H1 (cell line): Measurements from ENCODE around the gene AKT1S1. TPM values are rescaled to one million over a fixed set of nuclear protein-coding genes. Genes with fewer than 3 reads are reported as not detected.
A peak's percentile ranks its signal among the peaks of the same experiment; 100 is the strongest.

Experiments
- CTCF ChIA-PET: fragments of 300-600 bp; sonication (Branson Sonifier 250); formaldehyde crosslinking; loops from one replicate; lab custom pipeline; 2021; ENCODE audit not compliant: partially characterized antibody; lab: Charles Lee
- POLR2A ChIA-PET: fragments of 300-600 bp; sonication (Branson Sonifier 250); formaldehyde crosslinking; loops from one replicate; lab custom pipeline; 2021; ENCODE audit warnings: inconsistent platforms; ENCODE audit not compliant: partially characterized antibody; lab: Charles Lee
- DNase-seq, 2 experiments: peaks; one replicate each; pipeline versions ENCODE4 v3.0.0 to v3.0.0-alpha.2; 2010 to 2022; ENCODE audit warnings: low spot score in 2 of 2, low read depth in 1 of 2, mixed read lengths in 1 of 2
- FAIRE-seq: peaks from 2 replicates; lab custom pipeline; 2011; peaks lifted over from hg19 to GRCh38; lab: Jason Lieb, UNC
- H2AFZ ChIP-seq: 2 replicates; pipeline ENCODE4 v1.8.1; 2012; ENCODE audit warnings: low read length, inconsistent platforms
- H2AK5ac ChIP-seq: 2 replicates; pipeline ENCODE4 v1.6.1; 2013; ENCODE audit warnings: low read depth, low read length
- H2BK120ac ChIP-seq: replicated peaks from 2 replicates; pipeline ENCODE3; 2013; ENCODE audit warnings: low read depth, low read length, inconsistent platforms
- H2BK12ac ChIP-seq: 2 replicates; pipeline ENCODE4 v1.6.1; 2013; ENCODE audit warnings: low read depth, low read length
- H2BK15ac ChIP-seq: 2 replicates; pipeline ENCODE4 v1.6.1; 2013; ENCODE audit warnings: low read length
- H2BK20ac ChIP-seq: 2 replicates; pipeline ENCODE4 v1.6.1; 2013; ENCODE audit warnings: low read length
- H2BK5ac ChIP-seq: 2 replicates; pipeline ENCODE4 v1.6.1; 2013; ENCODE audit warnings: low read depth, low read length
- H3K14ac ChIP-seq: 2 replicates; pipeline ENCODE4 v1.6.1; 2013; ENCODE audit warnings: inconsistent platforms; ENCODE audit not compliant: insufficient read length
- H3K18ac ChIP-seq: 2 replicates; pipeline ENCODE4 v1.6.1; 2013; ENCODE audit warnings: low read length; ENCODE audit errors: extremely low read depth
- H3K23ac ChIP-seq: 2 replicates; pipeline ENCODE4 v1.6.1; 2013; ENCODE audit warnings: inconsistent platforms; ENCODE audit not compliant: insufficient read length
- H3K23me2 ChIP-seq: 2 replicates; pipeline ENCODE4 v1.6.1; 2013; ENCODE audit warnings: low read depth, low read length
- H3K27ac ChIP-seq: 2 replicates; pipeline ENCODE4 v1.6.1; 2011; ENCODE audit warnings: low read depth, low read length, inconsistent platforms
- H3K27me3 ChIP-seq, 4 experiments: replicated peaks in 1 of 4; 1 replicate in 1 of 4; 2 replicates in 3 of 4; pipeline versions ENCODE4 v1.6.1 to v1.8.1; 2011 to 2013; ENCODE audit warnings: low read length in 3 of 4, mild to moderate bottlenecking in 3 of 4, inconsistent platforms in 2 of 4, mixed read lengths in 2 of 4, moderate library complexity in 1 of 4; ENCODE audit not compliant: control insufficient read depth in 3 of 4, insufficient read depth in 3 of 4; ENCODE audit errors: extremely low read depth in 1 of 4
- H3K36me3 ChIP-seq, 4 experiments: 2 replicates each; pipeline versions ENCODE4 v1.6.1 to v1.8.1; 2011 to 2013; ENCODE audit warnings: mild to moderate bottlenecking in 4 of 4, low read length in 3 of 4, moderate library complexity in 2 of 4, control low read depth in 1 of 4, inconsistent platforms in 1 of 4; ENCODE audit not compliant: insufficient read depth in 4 of 4, control insufficient read depth in 2 of 4
- H3K4ac ChIP-seq: replicated peaks from 2 replicates; pipeline ENCODE3; 2013; ENCODE audit warnings: low read length, low read depth, mixed read lengths, inconsistent platforms; ENCODE audit not compliant: insufficient read length
- H3K4me1 ChIP-seq, 4 experiments: replicated peaks in 1 of 4; 1 replicate in 1 of 4; 2 replicates in 3 of 4; pipeline versions ENCODE4 v1.6.1 to v1.8.1; 2011 to 2013; ENCODE audit warnings: low read length in 3 of 4, inconsistent platforms in 2 of 4, mixed read lengths in 1 of 4; ENCODE audit not compliant: insufficient read depth in 4 of 4, control insufficient read depth in 3 of 4
- H3K4me2 ChIP-seq, 2 experiments: 2 replicates each; pipeline versions ENCODE4 v1.6.1 to v1.8.1; 2011 to 2013; ENCODE audit warnings: low read depth in 2 of 2, low read length in 2 of 2, control low read depth in 1 of 2, inconsistent platforms in 1 of 2, mild to moderate bottlenecking in 1 of 2; ENCODE audit not compliant: insufficient read depth in 1 of 2
- H3K4me3 ChIP-seq, 4 experiments: fragments of 200-600, 300-600 bp in 1 of 4; sonication (generic), shearing (Covaris generic), sonication (Bioruptor Twin) in 1 of 4; 2 replicates each; pipeline versions ENCODE4 v1.5.1 to v1.8.1; 2011 to 2016; ENCODE audit warnings: low read length in 4 of 4, low read depth in 3 of 4, control low read depth in 2 of 4, inconsistent platforms in 2 of 4, mild to moderate bottlenecking in 2 of 4, mixed read lengths in 1 of 4, moderate library complexity in 1 of 4; ENCODE audit not compliant: insufficient read depth in 2 of 4; ENCODE audit errors: extremely low read depth in 1 of 4
- H3K56ac ChIP-seq: replicated peaks from 2 replicates; pipeline ENCODE3; 2013; ENCODE audit warnings: low read depth, mild to moderate bottlenecking, mixed read lengths, low read length, inconsistent platforms; ENCODE audit not compliant: insufficient read length
- H3K79me1 ChIP-seq: 2 replicates; pipeline ENCODE4 v1.6.1; 2013; ENCODE audit warnings: low read depth, low read length, control low read depth
- H3K79me2 ChIP-seq, 2 experiments: 2 replicates each; pipeline versions ENCODE4 v1.6.1 to v1.8.1; 2012 to 2013; ENCODE audit warnings: low read length in 2 of 2, mild to moderate bottlenecking in 2 of 2, inconsistent platforms in 1 of 2; ENCODE audit not compliant: insufficient read depth in 2 of 2, control insufficient read depth in 1 of 2
- H3K9ac ChIP-seq, 4 experiments: replicated peaks in 1 of 4; 1 replicate in 1 of 4; 2 replicates in 3 of 4; pipeline versions ENCODE4 v1.6.1 to v1.8.1; 2011 to 2013; ENCODE audit warnings: low read depth in 3 of 4, low read length in 3 of 4, control low read depth in 2 of 4, mild to moderate bottlenecking in 2 of 4, moderate library complexity in 2 of 4, inconsistent platforms in 1 of 4; ENCODE audit errors: extremely low read depth in 1 of 4
- H3K9me3 ChIP-seq, 2 experiments: 2 replicates each; pipeline versions ENCODE4 v1.6.1 to v1.8.1; 2012 to 2013; ENCODE audit warnings: mild to moderate bottlenecking in 2 of 2, moderate library complexity in 2 of 2, control low read depth in 1 of 2, inconsistent platforms in 1 of 2, low read depth in 1 of 2, low read length in 1 of 2, mixed read lengths in 1 of 2; ENCODE audit not compliant: insufficient read depth in 2 of 2
- H4K20me1 ChIP-seq, 2 experiments: replicated peaks in 1 of 2; 2 replicates each; pipeline versions ENCODE3 to v1.8.1; 2011 to 2013; ENCODE audit warnings: inconsistent platforms in 2 of 2, low read length in 2 of 2, mild to moderate bottlenecking in 1 of 2; ENCODE audit not compliant: insufficient read depth in 2 of 2, control insufficient read depth in 1 of 2
- H4K5ac ChIP-seq: 2 replicates; pipeline ENCODE4 v1.6.1; 2013; ENCODE audit warnings: low read length, low read depth, mixed read lengths, inconsistent platforms; ENCODE audit not compliant: insufficient read length
- H4K8ac ChIP-seq: 2 replicates; pipeline ENCODE4 v1.8.0; 2013; ENCODE audit warnings: mild to moderate bottlenecking, moderate library complexity, low read length, inconsistent platforms; ENCODE audit not compliant: insufficient read depth; ENCODE audit errors: extremely low read depth
- H4K91ac ChIP-seq: replicated peaks from 2 replicates; pipeline ENCODE3; 2013; ENCODE audit warnings: low read length, mixed read lengths, inconsistent platforms; ENCODE audit not compliant: insufficient read length
- PHF8 ChIP-seq: fragments of 200-600 bp; sonication (generic); conservative IDR thresholded peaks from 2 replicates; pipeline ENCODE4 v1.7.1; 2012; ENCODE audit warnings: low read depth, mild to moderate bottlenecking, inconsistent platforms, low read length, moderate library complexity
- POLR2A ChIP-seq, 2 experiments: IDR thresholded peaks; 1 replicate in 1 of 2; 2 replicates in 1 of 2; pipeline ENCODE4 v1.6.1; 2011; ENCODE audit warnings: low read depth in 2 of 2, low read length in 2 of 2, mild to moderate bottlenecking in 2 of 2; ENCODE audit errors: control extremely low read depth in 1 of 2
- TBP ChIP-seq: IDR thresholded peaks from 2 replicates; pipeline ENCODE4 v1.6.1; 2011; ENCODE audit warnings: low read depth, low read length, improper control_type of control experiment
- WGBS, 2 experiments: shearing (Covaris generic) in 1 of 2; methylation state at CpG; one replicate each; pipeline versions ENCODE4 v1.1.6 to v1.1.7; 2013 to 2015; ENCODE audit warnings: low lambda C conversion rate in 2 of 2, mixed read lengths in 2 of 2, inconsistent platforms in 1 of 2, low coverage in 1 of 2, missing lambda C conversion rate in 1 of 2; ENCODE audit not compliant: insufficient replicate concordance in 2 of 2, insufficient coverage in 1 of 2, insufficient read length in 1 of 2; ENCODE audit errors: extremely low coverage in 1 of 2, missing lambda C conversion rate in 1 of 2; 5-methylcytosine and 5-hydroxymethylcytosine counted together
- polyA plus RNA-seq, 7 experiments: library from polyadenylated mRNA; depleted of rRNA in 3 of 7; stranded (reverse) in 5 of 7; unstranded in 2 of 7; fragments of >200 nt in 5 of 7; fragments of 200-250 nt in 2 of 7; gene quantifications; 1 replicate in 5 of 7; 2 replicates in 1 of 7; 4 replicates in 1 of 7; pipeline versions ENCODE4 v1.2.1 to v1.2.3, GENCODE V29; 2011 to 2013; ENCODE audit warnings: missing spikeins in 2 of 7, mixed read lengths in 2 of 7
- total RNA-seq: library from RNA; stranded (reverse); fragmentation: NEBNext Ultra II Directional; extraction: Animal tissue kit (Norgen Biotek cat#: 25700); gene quantifications from 2 replicates; pipeline ENCODE4 v1.2.1, GENCODE V29; 2021

AKT1S1 gene
- total and polyA plus RNA-seq, 2 of the 8 experiments (the other 6 are each of a cell fraction or from before 2014, with no cell fraction given): 40.7 to 45.9 TPM

DNA sequence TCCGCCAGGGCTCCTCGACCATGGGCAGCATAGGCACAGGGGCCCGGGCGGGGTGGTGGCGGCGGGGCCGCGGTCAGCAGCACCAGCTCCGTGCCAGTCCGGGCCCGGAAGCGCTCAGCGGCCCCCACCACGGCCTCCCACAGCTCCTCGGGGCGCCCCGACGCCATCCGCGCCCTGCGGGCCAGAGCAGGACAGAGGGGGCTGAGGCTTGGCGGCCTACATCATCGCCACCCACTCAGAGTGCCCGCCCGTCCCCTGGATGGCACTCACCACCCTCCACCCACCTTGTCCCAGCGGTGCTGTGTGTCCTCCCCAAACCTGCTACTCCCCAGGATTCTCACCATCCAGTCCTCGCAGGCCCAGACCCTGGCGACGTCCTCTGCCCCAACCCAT lies 4.0 kb downstream of the AKT1S1 start:
- H4K20me1 ChIP-seq: no peaks in the 10 kb centered on the region
- no peaks in the 10 kb centered on the region for H3K27me3 ChIP-seq
- H2BK12ac ChIP-seq: no peak overlapping the region
- H3K9ac ChIP-seq: no peak overlapping the region
- H3K56ac ChIP-seq: no peak overlapping the region
- H3K36me3 ChIP-seq: no peaks in the 10 kb centered on the region; a peak in 1 of 8 replicates
- H3K4me3 ChIP-seq: no peak overlapping the region
- DNase-seq: no peak
- H3K18ac ChIP-seq: no peak overlapping the region
- no peaks in the 10 kb centered on the region for H3K9me3 ChIP-seq
- H2AK5ac ChIP-seq: no peak overlapping the region
- H3K23ac ChIP-seq: no peak overlapping the region
- H3K4me2 ChIP-seq: no peak overlapping the region
- peaks cover 0 to 18% of the 10 kb centered on the region in 2 experiments; a peak in 2 of 4 replicates for H3K79me2 ChIP-seq
- peaks cover 12% of the 10 kb centered on the region for H3K79me1 ChIP-seq
- no peak overlapping the region for H2BK120ac ChIP-seq
- FAIRE-seq: no peak
- H4K91ac ChIP-seq: no peak overlapping the region
- no peak overlapping the region for H2BK5ac ChIP-seq
- no peak overlapping the region for H4K8ac ChIP-seq
- H3K23me2 ChIP-seq: peaks cover 17% of the 10 kb centered on the region
- 96% methylated on average over 6 of the region's 29 CpGs; no CpG with 5 or more reads in 1 of the 2 experiments for WGBS, 2 experiments
- no peak overlapping the region for H3K4ac ChIP-seq
- H2AFZ ChIP-seq: no peak overlapping the region
- H2BK20ac ChIP-seq: no peak overlapping the region
- no peak overlapping the region for H2BK15ac ChIP-seq
- ChIA-PET POLR2A (interaction anchor here (1.0 to 1.5 kb wide), 3 partner anchors 10 to 18 kb away, joined by 3 to 6 read pairs (median 4); no protein-coding TSS in a partner anchor), CTCF (no interaction called here)
- no peak for TF ChIP-seq PHF8
- no peak for TF ChIP-seq TBP
- TF ChIP-seq POLR2A (IDR thresholded peaks at IDR 0.05; ENCODE audit: control extremely low read depth in 1 of 2, low read depth in 2 of 2, low read length in 2 of 2): peak in 1 of 2 experiments; percentile 11; a peak in 1 of 3 replicates
- peaks cover 0 to 8% (median 6%) of the 10 kb centered on the region in 4 experiments; a peak in 5 of 7 replicates for H3K4me1 ChIP-seq
- H3K14ac ChIP-seq: no peak overlapping the region
- no peak overlapping the region for H3K27ac ChIP-seq
- H4K5ac ChIP-seq: no peak overlapping the region
